OCI-LY7 (cell line): Measurements from ENCODE around the gene HECW1. TPM values are rescaled to one million over a fixed set of nuclear protein-coding genes. Genes with fewer than 3 reads are reported as not detected.

Experiments used
- BruUV-seq: library from RNA; stranded (reverse); fragments of 400-500 nt; replicated peaks from 2 replicates; lab custom pipeline; 2021; lab: Mats Ljungman, UMichigan
- CTCF ChIA-PET: fragments of 300-600 bp; sonication (Branson Sonifier 250); formaldehyde crosslinking; loops from one replicate; lab custom pipeline; 2022; ENCODE audit warnings: antibody characterized with exemption; ENCODE audit not compliant: unreplicated experiment; lab: Charles Lee
- POLR2A ChIA-PET: fragments of 300-600 bp; sonication (Branson Sonifier 250); formaldehyde crosslinking; loops from one replicate; lab custom pipeline; 2022; ENCODE audit warnings: antibody characterized with exemption; lab: Charles Lee
- DNase-seq: peaks from one replicate; pipeline ENCODE4 v3.0.0-alpha.2; 2015; ENCODE audit warnings: low spot score
- H2AFZ ChIP-seq: fragments of 200-600 bp; sonication (generic), shearing (Covaris generic); 2 replicates; pipeline ENCODE4 v1.6.1; 2014; ENCODE audit warnings: mild to moderate bottlenecking, antibody characterized with exemption, low read length, moderate library complexity
- H3K27ac ChIP-seq: fragments of 200-600 bp; sonication (generic); 2 replicates; pipeline ENCODE4 v1.5.1; 2014; ENCODE audit warnings: mixed run types, low read depth, mild to moderate bottlenecking, moderate library complexity, low read length, inconsistent platforms; ENCODE audit not compliant: poor library complexity, severe bottlenecking
- H3K36me3 ChIP-seq: fragments of 200-600 bp; sonication (generic); 2 replicates; pipeline ENCODE4 v1.6.1; 2014; ENCODE audit warnings: mild to moderate bottlenecking, antibody characterized with exemption, low read length, moderate library complexity, mixed read lengths; ENCODE audit not compliant: insufficient read depth
- H3K4me1 ChIP-seq: fragments of 200-600 bp; sonication (generic); 2 replicates; pipeline ENCODE4 v1.5.1; 2014; ENCODE audit warnings: mild to moderate bottlenecking, low read length; ENCODE audit not compliant: insufficient read depth, poor library complexity, severe bottlenecking
- H3K4me2 ChIP-seq: fragments of 200-600 bp; sonication (generic); 2 replicates; pipeline ENCODE4 v1.6.1; 2014; ENCODE audit warnings: mild to moderate bottlenecking, low read length
- H3K4me3 ChIP-seq: fragments of 200-600 bp; sonication (generic); 2 replicates; pipeline ENCODE4 v1.5.1; 2014; ENCODE audit warnings: mild to moderate bottlenecking, low read depth, low read length; ENCODE audit not compliant: poor library complexity, severe bottlenecking
- H3K79me2 ChIP-seq: fragments of 200-600 bp; sonication (generic); 2 replicates; pipeline ENCODE4 v1.6.1; 2016; ENCODE audit warnings: low read depth, mild to moderate bottlenecking, low read length, moderate library complexity, mixed read lengths; ENCODE audit not compliant: insufficient read depth
- H3K9me2 ChIP-seq: fragments of 200-600 bp; sonication (generic); 2 replicates; pipeline ENCODE4 v1.6.1; 2016; ENCODE audit warnings: mild to moderate bottlenecking, low read length, mixed read lengths; ENCODE audit not compliant: insufficient read depth
- H3K9me3 ChIP-seq: fragments of 200-600 bp; sonication (generic); 2 replicates; pipeline ENCODE4 v1.6.1; 2014; ENCODE audit warnings: mild to moderate bottlenecking, mixed run types, low read length, mixed read lengths
- H4K20me1 ChIP-seq: fragments of 200-600 bp; sonication (generic); 2 replicates; pipeline ENCODE4 v1.6.1; 2014; ENCODE audit warnings: mild to moderate bottlenecking, antibody characterized with exemption, low read length, moderate library complexity, mixed read lengths; ENCODE audit not compliant: insufficient read depth
- CTCF ChIP-seq: fragments of 200-600 bp; sonication (generic); conservative IDR thresholded peaks from 2 replicates; pipeline ENCODE4 v1.5.1; 2014; ENCODE audit warnings: mild to moderate bottlenecking, antibody characterized with exemption, low read length, moderate library complexity, mixed read lengths
- EZH2phosphoT487 ChIP-seq: fragments of 200-600 bp; sonication (generic); IDR thresholded peaks from 2 replicates; pipeline ENCODE4 v1.6.1; 2018; ENCODE audit warnings: low read depth, borderline replicate concordance, mild to moderate bottlenecking, mixed run types, antibody characterized with exemption, low read length, moderate library complexity, mixed read lengths
- intact Hi-C: fragments of 100-400 bp; cut with micrococcal nuclease; formaldehyde crosslinking; loops from one replicate; pipeline ENCODE4 v1.10.0; 2022; ENCODE audit not compliant: unreplicated experiment
- total RNA-seq, 2 experiments: library from RNA; depleted of rRNA in 1 of 2; stranded (reverse); fragments of >200 nt in 1 of 2; shearing (Covaris generic) in 1 of 2; gene quantifications; 2 replicates each; pipeline ENCODE4 v1.2.3, GENCODE V29; 2014 to 2022

The HECW1 gene
- total RNA-seq, 2 experiments from 2014 or later: 2.0 TPM

DNA sequence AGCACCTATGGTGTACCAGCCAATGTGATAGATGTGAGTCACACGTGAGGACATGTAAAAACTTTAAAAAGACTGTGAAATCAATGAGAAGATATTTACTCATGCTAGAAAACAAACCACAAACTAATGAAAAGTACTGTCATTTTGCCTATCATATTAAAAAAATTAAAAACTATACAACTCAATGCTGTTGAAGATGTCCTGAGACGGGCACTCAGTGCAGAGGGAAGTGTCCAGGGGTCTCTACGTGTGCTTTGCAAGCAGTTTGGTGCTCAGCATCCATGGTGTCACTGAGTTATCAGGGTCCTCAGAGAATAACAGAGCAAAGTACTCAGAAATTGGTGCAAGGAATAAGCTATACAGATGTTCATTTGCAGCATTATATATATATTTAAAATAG lies 162.3 kb downstream of the HECW1 start:
- no TSS peak for BruUV-seq
- Histone ChIP-seq H3K36me3 (no peaks in the 10 kb centered on the region), H3K4me1 (no peaks in the 10 kb centered on the region), H3K9me3 (no peaks in the 10 kb centered on the region), H3K4me2 (no peak overlapping the region), H3K27ac (no peak overlapping the region), H4K20me1 (no peaks in the 10 kb centered on the region), H3K79me2 (no peaks in the 10 kb centered on the region), H3K4me3 (no peak overlapping the region), H3K9me2 (no peaks in the 10 kb centered on the region), H2AFZ (no peak overlapping the region)
- intact Hi-C loops: no loop called here
- ChIA-PET CTCF (no interaction called here), POLR2A (no interaction called here)
- DNase-seq: no peak
- TF ChIP-seq EZH2phosphoT487: no peak

- Histone ChIP-seq H3K27ac (no peak overlapping the region), H3K9me3 (no peaks in the 10 kb centered on the region), H3K4me2 (no peak overlapping the region), H3K4me1 (no peaks in the 10 kb centered on the region), H3K36me3 (no peaks in the 10 kb centered on the region), H3K9me2 (no peaks in the 10 kb centered on the region), H2AFZ (no peak overlapping the region), H3K79me2 (no peaks in the 10 kb centered on the region), H3K4me3 (no peak overlapping the region), H4K20me1 (no peaks in the 10 kb centered on the region)
- no TSS peak for BruUV-seq
- ChIA-PET CTCF (no interaction called here), POLR2A (interaction anchor here (0.9 kb wide), 1 partner anchor 11 kb away, joined by 3 read pairs; no protein-coding TSS in a partner anchor)
- no peak for TF ChIP-seq CTCF
- TF ChIP-seq EZH2phosphoT487: no peak
- no peak for DNase-seq
- intact Hi-C loops: no loop called here
These were observed 164.1 kb downstream of the HECW1 start for GRCh38 chr7:43276547-43276946.

- no peak overlapping the region for H2AFZ ChIP-seq
- no peak for DNase-seq
- no peak overlapping the region for H3K4me3 ChIP-seq
- POLR2A ChIA-PET: interaction anchor here (0.6 kb wide), 1 partner anchor 46 kb away, joined by 3 read pairs; no protein-coding TSS in a partner anchor
- no peaks in the 10 kb centered on the region for H3K79me2 ChIP-seq
- no peak overlapping the region for H3K27ac ChIP-seq
- H3K4me1 ChIP-seq: no peaks in the 10 kb centered on the region
- no peaks in the 10 kb centered on the region for H3K9me2 ChIP-seq
- H3K4me2 ChIP-seq: no peak overlapping the region
- no peak for TF ChIP-seq CTCF
- TF ChIP-seq EZH2phosphoT487: no peak
- no TSS peak for BruUV-seq
- no peaks in the 10 kb centered on the region for H3K36me3 ChIP-seq
- CTCF ChIA-PET: no interaction called here
- no peaks in the 10 kb centered on the region for H3K9me3 ChIP-seq
- intact Hi-C loops: no loop called here
- no peaks in the 10 kb centered on the region for H4K20me1 ChIP-seq
These were observed 165.7 kb downstream of the HECW1 start for GRCh38 chr7:43278088-43278644.
